PC-9 (cell line): Measurements from ENCODE around the gene KCNC1. TPM values are rescaled to one million over a fixed set of nuclear protein-coding genes. Genes with fewer than 3 reads are reported as not detected.

Experiments
- BruUV-seq: library from RNA; stranded (reverse); fragments of 400-500 nt; replicated peaks from 2 replicates; lab custom pipeline; 2021; lab: Mats Ljungman, UMichigan
- CTCF ChIA-PET: fragments of 300-600 bp; sonication (Branson Sonifier 250); formaldehyde crosslinking; loops from one replicate; lab custom pipeline; 2022; ENCODE audit warnings: antibody characterized with exemption; lab: Charles Lee
- POLR2A ChIA-PET: fragments of 300-600 bp; sonication (Branson Sonifier 250); formaldehyde crosslinking; loops from one replicate; lab custom pipeline; 2022; ENCODE audit warnings: antibody characterized with exemption; ENCODE audit not compliant: unreplicated experiment; lab: Charles Lee
- DNase-seq, 2 experiments: peaks; one replicate each; pipeline versions ENCODE4 v3.0.0 to v3.0.0-alpha.2; 2015 to 2022; ENCODE audit warnings: mixed read lengths in 1 of 2
- H2AFZ ChIP-seq: fragments of 200-600 bp; sonication (generic); 2 replicates; pipeline ENCODE4 v1.8.1; 2017; ENCODE audit warnings: antibody characterized with exemption
- H3F3A ChIP-seq: fragments of 200-600 bp; sonication (generic); 2 replicates; pipeline ENCODE4 v1.8.1; 2017; ENCODE audit warnings: antibody characterized with exemption, mild to moderate bottlenecking, low read depth; ENCODE audit not compliant: insufficient read depth
- H3K27ac ChIP-seq: fragments of 200-600 bp; sonication (generic); 2 replicates; pipeline ENCODE4 v1.6.1; 2016; ENCODE audit warnings: mixed run types
- H3K27me3 ChIP-seq: fragments of 200-600 bp; sonication (generic); 2 replicates; pipeline ENCODE4 v1.6.1; 2016; ENCODE audit warnings: low read depth, mixed run types; ENCODE audit not compliant: insufficient read depth
- H3K36me3 ChIP-seq: fragments of 200-600 bp; sonication (generic); 2 replicates; pipeline ENCODE4 v1.6.1; 2016; ENCODE audit warnings: low read depth, mixed run types
- H3K4me1 ChIP-seq: fragments of 200-600 bp; sonication (generic); replicated peaks from 2 replicates; pipeline ENCODE4 v1.6.1; 2016; ENCODE audit warnings: mixed run types; ENCODE audit not compliant: insufficient read depth
- H3K4me2 ChIP-seq: fragments of 200-600 bp; sonication (generic); 2 replicates; pipeline ENCODE4 v1.6.1; 2017; ENCODE audit warnings: mixed run types
- H3K4me3 ChIP-seq: fragments of 200-600 bp; sonication (generic); 2 replicates; pipeline ENCODE4 v1.6.1; 2016; ENCODE audit warnings: mixed run types
- H3K79me2 ChIP-seq: fragments of 200-600 bp; sonication (generic); 2 replicates; pipeline ENCODE4 v1.6.1; 2017; ENCODE audit warnings: low read depth, mixed run types
- H3K9me2 ChIP-seq: fragments of 200-600 bp; sonication (generic); 2 replicates; pipeline ENCODE4 v1.8.1; 2017; ENCODE audit warnings: mild to moderate bottlenecking; ENCODE audit not compliant: insufficient read depth
- H3K9me3 ChIP-seq: fragments of 200-600 bp; sonication (generic); 2 replicates; pipeline ENCODE4 v1.8.1; 2016; ENCODE audit warnings: low read depth; ENCODE audit not compliant: insufficient read depth
- H4K20me1 ChIP-seq: fragments of 200-600 bp; sonication (generic); 2 replicates; pipeline ENCODE4 v1.8.1; 2017; ENCODE audit not compliant: insufficient read depth
- EZH2 ChIP-seq: fragments of 200-600 bp; sonication (generic); IDR thresholded peaks from 2 replicates; pipeline ENCODE4 v1.8.0; 2017; ENCODE audit warnings: antibody characterized with exemption, low read depth
- intact Hi-C: fragments of 100-400 bp; cut with micrococcal nuclease; formaldehyde crosslinking; loops from one replicate; pipeline ENCODE4 v1.10.0; 2022; ENCODE audit not compliant: unreplicated experiment
- total RNA-seq: library from RNA; stranded (reverse); gene quantifications from 2 replicates; pipeline ENCODE4 v1.2.3, GENCODE V29; 2021
- TF ChIP-seq, protein P1 (sequence below): fragments of 200-600 bp; sonication (generic); conservative IDR thresholded peaks from 2 replicates; pipeline ENCODE4 v1.6.1; 2017; ENCODE audit warnings: mixed run types, antibody characterized with exemption, mild to moderate bottlenecking, moderate library complexity

Gene KCNC1
- total RNA-seq, 1 experiment from 2014 or later, result not detected

DNA sequence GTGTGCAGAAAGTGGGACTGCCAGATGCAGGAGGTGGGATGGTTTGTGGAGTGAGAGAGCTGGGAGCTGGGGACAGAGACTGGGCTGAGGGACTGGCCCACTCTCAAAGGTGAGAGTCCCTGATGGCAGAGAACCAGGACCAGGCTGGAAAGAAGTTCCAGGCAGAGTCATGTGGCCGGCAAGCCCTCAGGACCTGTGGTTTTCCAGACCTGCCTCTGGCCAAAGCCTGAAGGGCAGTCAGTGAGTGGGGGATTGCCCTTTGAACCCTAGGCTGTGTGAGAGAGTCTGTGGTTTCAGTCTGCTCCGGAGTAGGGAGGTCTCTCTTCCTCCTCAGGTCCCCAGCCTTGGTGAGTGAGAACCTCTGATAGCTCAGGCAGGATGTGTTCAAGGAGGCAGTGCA lies 17.0 kb downstream of the KCNC1 start:
- Histone ChIP-seq H3K79me2 (no peaks in the 10 kb centered on the region), H3K27me3 (peaks cover 73% of the 10 kb centered on the region), H3K4me1 (no peaks in the 10 kb centered on the region), H3K9me2 (no peaks in the 10 kb centered on the region), H3K4me3 (no peak overlapping the region), H3K9me3 (no peaks in the 10 kb centered on the region), H4K20me1 (no peaks in the 10 kb centered on the region), H3K4me2 (no peak overlapping the region), H3K36me3 (no peaks in the 10 kb centered on the region), H2AFZ (no peak overlapping the region), H3K27ac (no peak overlapping the region), H3F3A (no peaks in the 10 kb centered on the region)
- intact Hi-C loops, result no loop called here
- DNase-seq, result no peak
- TF ChIP-seq, protein P1, sequence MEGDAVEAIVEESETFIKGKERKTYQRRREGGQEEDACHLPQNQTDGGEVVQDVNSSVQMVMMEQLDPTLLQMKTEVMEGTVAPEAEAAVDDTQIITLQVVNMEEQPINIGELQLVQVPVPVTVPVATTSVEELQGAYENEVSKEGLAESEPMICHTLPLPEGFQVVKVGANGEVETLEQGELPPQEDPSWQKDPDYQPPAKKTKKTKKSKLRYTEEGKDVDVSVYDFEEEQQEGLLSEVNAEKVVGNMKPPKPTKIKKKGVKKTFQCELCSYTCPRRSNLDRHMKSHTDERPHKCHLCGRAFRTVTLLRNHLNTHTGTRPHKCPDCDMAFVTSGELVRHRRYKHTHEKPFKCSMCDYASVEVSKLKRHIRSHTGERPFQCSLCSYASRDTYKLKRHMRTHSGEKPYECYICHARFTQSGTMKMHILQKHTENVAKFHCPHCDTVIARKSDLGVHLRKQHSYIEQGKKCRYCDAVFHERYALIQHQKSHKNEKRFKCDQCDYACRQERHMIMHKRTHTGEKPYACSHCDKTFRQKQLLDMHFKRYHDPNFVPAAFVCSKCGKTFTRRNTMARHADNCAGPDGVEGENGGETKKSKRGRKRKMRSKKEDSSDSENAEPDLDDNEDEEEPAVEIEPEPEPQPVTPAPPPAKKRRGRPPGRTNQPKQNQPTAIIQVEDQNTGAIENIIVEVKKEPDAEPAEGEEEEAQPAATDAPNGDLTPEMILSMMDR, result no peak
- TF ChIP-seq EZH2, result no peak
- BruUV-seq, result no TSS peak
- ChIA-PET POLR2A (no interaction called here), CTCF (no interaction called here)

- Histone ChIP-seq H2AFZ (no peak overlapping the region), H3K9me3 (no peaks in the 10 kb centered on the region), H3K79me2 (no peaks in the 10 kb centered on the region), H3K4me3 (no peak overlapping the region), H3K27ac (no peak overlapping the region), H3K4me1 (no peaks in the 10 kb centered on the region), H4K20me1 (no peaks in the 10 kb centered on the region), H3K9me2 (no peaks in the 10 kb centered on the region), H3K4me2 (no peak overlapping the region), H3F3A (no peaks in the 10 kb centered on the region), H3K27me3 (peaks cover 78% of the 10 kb centered on the region), H3K36me3 (no peaks in the 10 kb centered on the region)
- TF ChIP-seq EZH2, result no peak
- TF ChIP-seq, protein P1, result no peak
- ChIA-PET CTCF (no interaction called here), POLR2A (no interaction called here)
- intact Hi-C loops, result no loop called here
- no peak for DNase-seq
- no TSS peak for BruUV-seq
These were observed 17.6 kb downstream of the KCNC1 start for GRCh38 chr11:17752144-17752543.

DNA sequence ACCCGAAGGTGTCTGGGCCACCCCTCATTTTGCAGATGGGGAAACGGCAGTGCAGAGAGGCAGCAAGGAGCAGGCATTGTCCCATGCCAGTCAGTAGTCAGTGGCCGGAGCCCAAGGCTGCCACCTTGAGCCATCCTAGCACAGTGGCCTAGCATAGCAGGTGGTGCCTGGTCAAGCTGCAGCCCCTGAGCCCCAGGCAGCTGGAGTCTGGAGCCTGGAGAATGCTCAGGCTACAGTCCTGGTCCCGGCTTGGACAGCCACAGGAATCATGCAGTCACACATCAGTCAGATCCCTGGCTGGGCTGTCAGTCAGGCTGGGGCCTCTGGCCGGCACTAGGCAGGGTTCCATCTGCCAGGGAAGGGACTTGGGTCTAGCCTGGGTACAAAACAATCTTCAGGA lies 18.6 kb downstream of the KCNC1 start:
- H3F3A ChIP-seq, result no peaks in the 10 kb centered on the region
- H3K9me2 ChIP-seq, result no peaks in the 10 kb centered on the region
- no peak overlapping the region for H3K4me3 ChIP-seq
- no peak for TF ChIP-seq EZH2
- TF ChIP-seq, protein P1, result no peak
- no peak overlapping the region for H3K27ac ChIP-seq
- H3K4me2 ChIP-seq, result no peak overlapping the region
- no peaks in the 10 kb centered on the region for H3K79me2 ChIP-seq
- BruUV-seq, result no TSS peak
- DNase-seq, result no peak
- POLR2A ChIA-PET, result no interaction called here
- no peak overlapping the region for H2AFZ ChIP-seq
- CTCF ChIA-PET, result no interaction called here
- H3K27me3 ChIP-seq, result peaks cover 80% of the 10 kb centered on the region
- no peaks in the 10 kb centered on the region for H4K20me1 ChIP-seq
- intact Hi-C loops, result no loop called here
- H3K36me3 ChIP-seq, result no peaks in the 10 kb centered on the region
- H3K9me3 ChIP-seq, result no peaks in the 10 kb centered on the region
- no peaks in the 10 kb centered on the region for H3K4me1 ChIP-seq
